Measurements from ENCODE around the gene SSPN.

DNA sequence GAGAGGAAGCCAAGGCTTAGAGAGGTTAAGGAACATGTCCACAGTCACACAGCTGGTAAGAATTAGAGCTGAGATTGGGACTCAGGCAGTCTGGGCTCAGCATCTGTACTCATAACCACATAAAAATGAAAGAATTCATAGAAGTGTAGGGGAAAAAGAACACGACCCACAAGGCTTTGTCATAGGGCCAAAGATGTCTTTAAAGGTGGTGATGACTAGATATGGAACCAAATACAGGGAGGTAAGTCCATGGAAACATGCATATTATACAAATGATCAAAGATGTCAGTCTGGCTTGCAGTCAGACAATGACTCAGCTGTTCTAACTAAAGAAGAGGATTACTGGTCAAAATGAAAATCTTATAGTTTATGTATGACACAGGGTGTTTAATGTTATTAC is 7.2 kb upstream of the SSPN start:
- TF ChIP-seq, protein P1, sequence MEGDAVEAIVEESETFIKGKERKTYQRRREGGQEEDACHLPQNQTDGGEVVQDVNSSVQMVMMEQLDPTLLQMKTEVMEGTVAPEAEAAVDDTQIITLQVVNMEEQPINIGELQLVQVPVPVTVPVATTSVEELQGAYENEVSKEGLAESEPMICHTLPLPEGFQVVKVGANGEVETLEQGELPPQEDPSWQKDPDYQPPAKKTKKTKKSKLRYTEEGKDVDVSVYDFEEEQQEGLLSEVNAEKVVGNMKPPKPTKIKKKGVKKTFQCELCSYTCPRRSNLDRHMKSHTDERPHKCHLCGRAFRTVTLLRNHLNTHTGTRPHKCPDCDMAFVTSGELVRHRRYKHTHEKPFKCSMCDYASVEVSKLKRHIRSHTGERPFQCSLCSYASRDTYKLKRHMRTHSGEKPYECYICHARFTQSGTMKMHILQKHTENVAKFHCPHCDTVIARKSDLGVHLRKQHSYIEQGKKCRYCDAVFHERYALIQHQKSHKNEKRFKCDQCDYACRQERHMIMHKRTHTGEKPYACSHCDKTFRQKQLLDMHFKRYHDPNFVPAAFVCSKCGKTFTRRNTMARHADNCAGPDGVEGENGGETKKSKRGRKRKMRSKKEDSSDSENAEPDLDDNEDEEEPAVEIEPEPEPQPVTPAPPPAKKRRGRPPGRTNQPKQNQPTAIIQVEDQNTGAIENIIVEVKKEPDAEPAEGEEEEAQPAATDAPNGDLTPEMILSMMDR (IDR thresholded peaks at IDR 0.05) = no peak
- no peak for TF ChIP-seq POLR2A (IDR thresholded peaks at IDR 0.05)

All from esophagus squamous epithelium (tissue), 4 donors.